ENCODE results near the gene KIAA2012.

Gene KIAA2012

GRCh38 chr2:202061695-202062094 is 11.4 kb upstream of the KIAA2012 start:
- TF ChIP-seq, protein P1, sequence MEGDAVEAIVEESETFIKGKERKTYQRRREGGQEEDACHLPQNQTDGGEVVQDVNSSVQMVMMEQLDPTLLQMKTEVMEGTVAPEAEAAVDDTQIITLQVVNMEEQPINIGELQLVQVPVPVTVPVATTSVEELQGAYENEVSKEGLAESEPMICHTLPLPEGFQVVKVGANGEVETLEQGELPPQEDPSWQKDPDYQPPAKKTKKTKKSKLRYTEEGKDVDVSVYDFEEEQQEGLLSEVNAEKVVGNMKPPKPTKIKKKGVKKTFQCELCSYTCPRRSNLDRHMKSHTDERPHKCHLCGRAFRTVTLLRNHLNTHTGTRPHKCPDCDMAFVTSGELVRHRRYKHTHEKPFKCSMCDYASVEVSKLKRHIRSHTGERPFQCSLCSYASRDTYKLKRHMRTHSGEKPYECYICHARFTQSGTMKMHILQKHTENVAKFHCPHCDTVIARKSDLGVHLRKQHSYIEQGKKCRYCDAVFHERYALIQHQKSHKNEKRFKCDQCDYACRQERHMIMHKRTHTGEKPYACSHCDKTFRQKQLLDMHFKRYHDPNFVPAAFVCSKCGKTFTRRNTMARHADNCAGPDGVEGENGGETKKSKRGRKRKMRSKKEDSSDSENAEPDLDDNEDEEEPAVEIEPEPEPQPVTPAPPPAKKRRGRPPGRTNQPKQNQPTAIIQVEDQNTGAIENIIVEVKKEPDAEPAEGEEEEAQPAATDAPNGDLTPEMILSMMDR (IDR thresholded peaks at IDR 0.05; ENCODE audit: low read depth, low read length, missing control alignments): no peak
- H3K4me3 ChIP-seq (replicated peaks; ENCODE audit: low read depth, low read length): no peak overlapping the region
- no peak for DNase-seq (ENCODE audit: extremely low read depth, low read depth)

GRCh38 chr2:202064171-202064880 is 8.7 kb upstream of the KIAA2012 start:
- peak overlapping the region; percentile 4; the same call in 1 of the 2 replicates for H3K4me3 ChIP-seq (replicated peaks; ENCODE audit: low read depth, low read length)
- TF ChIP-seq, protein P1 (IDR thresholded peaks at IDR 0.05; ENCODE audit: low read depth, low read length, missing control alignments): no peak
- peak; percentile 82 for DNase-seq (ENCODE audit: extremely low read depth, low read depth)

DNA sequence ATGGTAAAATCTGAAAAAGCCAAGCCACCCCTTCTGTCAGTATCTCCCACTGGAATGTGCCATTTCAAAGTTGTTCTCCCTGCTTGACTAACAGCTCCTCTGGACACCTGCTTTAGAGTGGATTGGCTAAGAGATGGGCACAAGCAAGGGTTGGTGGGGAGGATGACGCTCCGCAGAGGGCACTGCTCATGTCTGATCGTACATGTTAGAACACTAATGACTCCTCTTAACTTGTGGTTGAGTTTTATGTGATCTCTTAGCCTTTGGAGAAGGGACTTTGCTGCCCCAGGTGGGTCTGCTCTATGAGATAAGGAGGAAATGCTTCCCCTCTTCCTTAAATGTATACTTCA is 8.2 kb upstream of the KIAA2012 start:
- no peak for DNase-seq (ENCODE audit: extremely low read depth, low read depth)
- TF ChIP-seq, protein P1 (IDR thresholded peaks at IDR 0.05; ENCODE audit: low read depth, low read length, missing control alignments): no peak
- H3K4me3 ChIP-seq (replicated peaks; ENCODE audit: low read depth, low read length): no peak overlapping the region; the same call in 1 of the 2 replicates

DNA sequence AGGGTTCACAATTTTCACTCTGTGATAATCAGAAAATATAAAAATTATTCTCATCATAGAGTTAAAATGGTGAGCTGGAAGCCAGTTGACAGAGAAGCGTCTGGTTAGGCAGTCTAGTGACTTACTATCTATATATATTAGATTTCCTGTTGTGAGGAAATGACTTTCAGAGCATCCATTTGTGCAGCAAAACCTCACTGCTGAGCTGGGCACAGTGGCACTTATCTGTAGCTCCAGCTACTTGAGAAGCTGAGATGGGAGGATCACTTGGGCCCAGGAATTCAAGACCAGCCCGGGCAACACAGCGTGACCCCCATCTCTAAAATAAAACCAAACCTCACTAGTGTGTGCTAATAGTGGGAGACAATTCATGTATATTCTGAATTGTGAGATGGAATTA is 7.2 kb upstream of the KIAA2012 start:
- DNase-seq (ENCODE audit: extremely low read depth, low read depth): no peak
- TF ChIP-seq, protein P1 (IDR thresholded peaks at IDR 0.05; ENCODE audit: low read depth, low read length, missing control alignments): no peak
- no peak overlapping the region for H3K4me3 ChIP-seq (replicated peaks; ENCODE audit: low read depth, low read length)

GRCh38 chr2:202066875-202067274 is 6.2 kb upstream of the KIAA2012 start:
- DNase-seq (ENCODE audit: extremely low read depth, low read depth): no peak
- TF ChIP-seq, protein P1 (IDR thresholded peaks at IDR 0.05; ENCODE audit: low read depth, low read length, missing control alignments): no peak
- H3K4me3 ChIP-seq (replicated peaks; ENCODE audit: low read depth, low read length): no peak overlapping the region

GRCh38 chr2:202067589-202067988 is 5.5 kb upstream of the KIAA2012 start:
- TF ChIP-seq, protein P1 (IDR thresholded peaks at IDR 0.05; ENCODE audit: low read depth, low read length, missing control alignments): no peak
- no peak overlapping the region for H3K4me3 ChIP-seq (replicated peaks; ENCODE audit: low read depth, low read length)
- DNase-seq (ENCODE audit: extremely low read depth, low read depth): no peak

All from HFF-Myc (cell line).